Mucosa of stomach (tissue), 1 donor: Measurements from ENCODE around the gene FOXD2.

Source experiments
- H3K27me3 ChIP-seq: one replicate; pipeline ENCODE4 v1.7.0; 2013; ENCODE audit warnings: mild to moderate bottlenecking, low read length; ENCODE audit not compliant: control insufficient read depth, insufficient read depth
- H3K36me3 ChIP-seq: one replicate; pipeline ENCODE4 v1.7.0; 2013; ENCODE audit warnings: low read length; ENCODE audit not compliant: control insufficient read depth, insufficient read depth
- H3K4me1 ChIP-seq: one replicate; pipeline ENCODE4 v1.7.0; 2013; ENCODE audit warnings: mild to moderate bottlenecking, low read length; ENCODE audit not compliant: control insufficient read depth, insufficient read depth
- H3K4me3 ChIP-seq: one replicate; pipeline ENCODE4 v1.7.0; 2013; ENCODE audit warnings: low read length
- H3K9ac ChIP-seq: one replicate; pipeline ENCODE4 v1.7.0; 2013; ENCODE audit warnings: mild to moderate bottlenecking, low read length, moderate library complexity
- H3K9me3 ChIP-seq: one replicate; pipeline ENCODE4 v1.7.0; 2013; ENCODE audit warnings: mild to moderate bottlenecking, low read length, moderate library complexity; ENCODE audit not compliant: control insufficient read depth
- donor health status: Pancreatic carcinoma.

Gene FOXD2

GRCh38 chr1:47482786-47483185, 44.9 kb downstream of the FOXD2 start:
- H3K9me3 ChIP-seq = no peaks in the 10 kb centered on the region
- no peak overlapping the region for H3K9ac ChIP-seq
- no peaks in the 10 kb centered on the region for H3K27me3 ChIP-seq
- H3K4me1 ChIP-seq = peaks cover 34% of the 10 kb centered on the region
- H3K36me3 ChIP-seq = no peaks in the 10 kb centered on the region
- no peak overlapping the region for H3K4me3 ChIP-seq

GRCh38 chr1:47483651-47484050, 45.8 kb downstream of the FOXD2 start:
- no peak overlapping the region for H3K9ac ChIP-seq
- H3K9me3 ChIP-seq = no peaks in the 10 kb centered on the region
- no peaks in the 10 kb centered on the region for H3K27me3 ChIP-seq
- H3K4me1 ChIP-seq = peaks cover 25% of the 10 kb centered on the region
- no peaks in the 10 kb centered on the region for H3K36me3 ChIP-seq
- H3K4me3 ChIP-seq = no peak overlapping the region

DNA sequence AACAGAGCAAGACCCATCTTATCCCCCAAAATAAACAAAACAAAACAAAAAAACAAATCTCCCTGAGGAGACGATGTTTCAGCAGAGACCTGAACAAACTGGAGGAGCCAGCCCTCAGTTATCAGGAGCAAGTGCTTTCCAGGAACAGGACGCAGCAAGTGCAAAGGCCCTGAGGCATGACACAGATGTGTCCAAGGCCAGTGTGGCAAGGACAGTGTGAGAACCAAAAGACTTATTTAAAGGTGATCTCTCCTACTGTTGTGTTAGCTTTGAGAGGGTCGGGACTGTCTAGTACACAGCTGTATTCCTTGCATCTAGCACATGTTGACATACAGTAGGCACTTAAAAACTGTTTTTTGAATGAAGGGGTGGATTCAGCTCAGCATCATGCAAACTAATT, 48.0 kb downstream of the FOXD2 start:
- H3K27me3 ChIP-seq = no peaks in the 10 kb centered on the region
- peaks cover 10% of the 10 kb centered on the region for H3K4me1 ChIP-seq
- H3K9me3 ChIP-seq = no peaks in the 10 kb centered on the region
- H3K36me3 ChIP-seq = no peaks in the 10 kb centered on the region
- H3K4me3 ChIP-seq = no peak overlapping the region
- no peak overlapping the region for H3K9ac ChIP-seq

GRCh38 chr1:47487332-47487731, 49.5 kb downstream of the FOXD2 start:
- Histone ChIP-seq H3K9ac (no peak overlapping the region), H3K36me3 (no peaks in the 10 kb centered on the region), H3K4me3 (no peak overlapping the region), H3K9me3 (no peaks in the 10 kb centered on the region), H3K4me1 (peaks cover 10% of the 10 kb centered on the region), H3K27me3 (no peaks in the 10 kb centered on the region)

- H3K9me3 ChIP-seq = no peaks in the 10 kb centered on the region
- peaks cover 7% of the 10 kb centered on the region for H3K4me1 ChIP-seq
- no peak overlapping the region for H3K4me3 ChIP-seq
Measured at GRCh38 chr1:47487850-47488450, 50.1 kb downstream of the FOXD2 start.

More at GRCh38 chr1:47487850-47488450, 50.1 kb downstream of the FOXD2 start:
- no peaks in the 10 kb centered on the region for H3K36me3 ChIP-seq
- no peak overlapping the region for H3K9ac ChIP-seq
- H3K27me3 ChIP-seq = no peaks in the 10 kb centered on the region
